ENCODE data around the gene C1orf35.

DNA sequence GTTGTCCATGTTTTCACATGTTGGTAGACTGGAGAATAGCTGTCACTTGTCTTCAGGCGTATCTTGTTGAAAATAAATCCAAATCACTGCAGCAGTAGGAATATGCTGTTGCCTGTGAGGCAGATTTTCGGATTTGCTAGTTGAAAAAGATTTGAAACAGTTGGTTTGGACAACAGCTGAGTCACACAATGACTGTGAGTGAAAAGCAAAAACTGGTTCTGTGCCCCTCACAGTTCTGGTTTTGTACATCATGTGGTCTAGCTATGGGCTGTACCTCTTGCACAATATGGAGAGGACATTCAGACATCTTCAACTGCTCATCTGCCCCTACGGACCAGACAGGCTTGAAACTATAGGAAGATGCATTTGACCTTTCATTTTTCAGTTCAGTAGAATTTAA lies 18.8 kb downstream of the C1orf35 start:
- TF ChIP-seq, protein P1, sequence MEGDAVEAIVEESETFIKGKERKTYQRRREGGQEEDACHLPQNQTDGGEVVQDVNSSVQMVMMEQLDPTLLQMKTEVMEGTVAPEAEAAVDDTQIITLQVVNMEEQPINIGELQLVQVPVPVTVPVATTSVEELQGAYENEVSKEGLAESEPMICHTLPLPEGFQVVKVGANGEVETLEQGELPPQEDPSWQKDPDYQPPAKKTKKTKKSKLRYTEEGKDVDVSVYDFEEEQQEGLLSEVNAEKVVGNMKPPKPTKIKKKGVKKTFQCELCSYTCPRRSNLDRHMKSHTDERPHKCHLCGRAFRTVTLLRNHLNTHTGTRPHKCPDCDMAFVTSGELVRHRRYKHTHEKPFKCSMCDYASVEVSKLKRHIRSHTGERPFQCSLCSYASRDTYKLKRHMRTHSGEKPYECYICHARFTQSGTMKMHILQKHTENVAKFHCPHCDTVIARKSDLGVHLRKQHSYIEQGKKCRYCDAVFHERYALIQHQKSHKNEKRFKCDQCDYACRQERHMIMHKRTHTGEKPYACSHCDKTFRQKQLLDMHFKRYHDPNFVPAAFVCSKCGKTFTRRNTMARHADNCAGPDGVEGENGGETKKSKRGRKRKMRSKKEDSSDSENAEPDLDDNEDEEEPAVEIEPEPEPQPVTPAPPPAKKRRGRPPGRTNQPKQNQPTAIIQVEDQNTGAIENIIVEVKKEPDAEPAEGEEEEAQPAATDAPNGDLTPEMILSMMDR (IDR thresholded peaks at IDR 0.05): no peak
- TF ChIP-seq POLR2A (IDR thresholded peaks at IDR 0.05): no peak
